Neural progenitor cell (in vitro differentiated cells): ENCODE data around the gene SYMPK. TPM values are rescaled to one million over a fixed set of nuclear protein-coding genes. Genes with fewer than 3 reads are reported as not detected.

Source experiments
- DNase-seq: peaks from one replicate; pipeline ENCODE4 v3.0.0-alpha.2; 2016; ENCODE audit warnings: low spot score
- H2AFZ ChIP-seq: fragments of 200-600 bp; sonication (generic); replicated peaks from 2 replicates; pipeline ENCODE4 v1.6.1; 2016; ENCODE audit warnings: antibody characterized with exemption
- H3F3A ChIP-seq: fragments of 200-600 bp; sonication (generic); 2 replicates; pipeline ENCODE4 v1.6.1; 2016; ENCODE audit warnings: antibody characterized with exemption, low read depth
- H3K27ac ChIP-seq: fragments of 200-600 bp; sonication (generic); 2 replicates; pipeline ENCODE4 v1.5.1; 2016; ENCODE audit warnings: mild to moderate bottlenecking
- H3K27me3 ChIP-seq: fragments of 200-600 bp; sonication (generic); 2 replicates; pipeline ENCODE4 v1.6.1; 2016; ENCODE audit warnings: mild to moderate bottlenecking, moderate library complexity
- H3K36me3 ChIP-seq: fragments of 200-600 bp; sonication (generic); 2 replicates; pipeline ENCODE4 v1.5.1; 2016
- H3K4me1 ChIP-seq: fragments of 200-600 bp; sonication (generic); 2 replicates; pipeline ENCODE4 v1.6.1; 2016; ENCODE audit warnings: mixed run types
- H3K4me2 ChIP-seq: fragments of 200-600 bp; sonication (generic); 2 replicates; pipeline ENCODE4 v1.6.1; 2016
- H3K4me3 ChIP-seq: fragments of 200-600 bp; sonication (generic); 2 replicates; pipeline ENCODE4 v1.5.1; 2016
- H3K79me2 ChIP-seq: fragments of 200-600 bp; sonication (generic); 2 replicates; pipeline ENCODE4 v1.6.1; 2016; ENCODE audit warnings: low read depth
- H3K9ac ChIP-seq: fragments of 200-600 bp; sonication (generic); 2 replicates; pipeline ENCODE4 v1.6.1; 2016
- H3K9me3 ChIP-seq: fragments of 200-600 bp; sonication (generic); 2 replicates; pipeline ENCODE4 v1.5.1; 2016; ENCODE audit warnings: low read depth
- H4K20me1 ChIP-seq: fragments of 200-600 bp; sonication (generic); 2 replicates; pipeline ENCODE4 v1.6.1; 2016; ENCODE audit warnings: low read depth
- H3K27ac Mint-ChIP-seq: 3 replicates; pipeline ENCODE4 v1.8.0; 2021; ENCODE audit warnings: mixed read lengths
- H3K27me3 Mint-ChIP-seq: 2 replicates; pipeline ENCODE4 v1.8.0; 2022; ENCODE audit warnings: low read depth, mild to moderate bottlenecking, inconsistent platforms, moderate library complexity, mixed read lengths; ENCODE audit not compliant: insufficient read depth
- H3K36me3 Mint-ChIP-seq: 3 replicates; pipeline ENCODE4 v1.8.0; 2021; ENCODE audit warnings: mixed read lengths
- H3K4me1 Mint-ChIP-seq: 3 replicates; pipeline ENCODE4 v1.8.0; 2021; ENCODE audit warnings: mixed read lengths
- H3K4me3 Mint-ChIP-seq: 3 replicates; pipeline ENCODE4 v1.8.0; 2021; ENCODE audit warnings: mild to moderate bottlenecking, moderate library complexity, mixed read lengths
- H3K9me3 Mint-ChIP-seq: 3 replicates; pipeline ENCODE4 v1.8.0; 2020; ENCODE audit warnings: mixed read lengths
- CTCF ChIP-seq: fragments of 200-600 bp; sonication (generic); IDR thresholded peaks from 2 replicates; pipeline ENCODE4 v1.5.1; 2017; ENCODE audit warnings: antibody characterized with exemption, mild to moderate bottlenecking
- EZH2 ChIP-seq: fragments of 200-600 bp; sonication (generic); IDR thresholded peaks from 2 replicates; pipeline ENCODE4 v1.6.1; 2017; ENCODE audit warnings: antibody characterized with exemption, mild to moderate bottlenecking, moderate library complexity
- EZH2phosphoT487 ChIP-seq: fragments of 200-600 bp; sonication (generic); IDR thresholded peaks from 2 replicates; pipeline ENCODE4 v1.6.1; 2017; ENCODE audit warnings: antibody characterized with exemption
- total RNA-seq: library from RNA; depleted of rRNA; stranded (reverse); fragments of >200 nt; gene quantifications from 2 replicates; pipeline ENCODE4 v1.2.3, GENCODE V29; 2015; ENCODE audit warnings: low replicate concordance

Gene SYMPK
- total RNA-seq, 1 donor from 2014 or later: 38.3 TPM

DNA sequence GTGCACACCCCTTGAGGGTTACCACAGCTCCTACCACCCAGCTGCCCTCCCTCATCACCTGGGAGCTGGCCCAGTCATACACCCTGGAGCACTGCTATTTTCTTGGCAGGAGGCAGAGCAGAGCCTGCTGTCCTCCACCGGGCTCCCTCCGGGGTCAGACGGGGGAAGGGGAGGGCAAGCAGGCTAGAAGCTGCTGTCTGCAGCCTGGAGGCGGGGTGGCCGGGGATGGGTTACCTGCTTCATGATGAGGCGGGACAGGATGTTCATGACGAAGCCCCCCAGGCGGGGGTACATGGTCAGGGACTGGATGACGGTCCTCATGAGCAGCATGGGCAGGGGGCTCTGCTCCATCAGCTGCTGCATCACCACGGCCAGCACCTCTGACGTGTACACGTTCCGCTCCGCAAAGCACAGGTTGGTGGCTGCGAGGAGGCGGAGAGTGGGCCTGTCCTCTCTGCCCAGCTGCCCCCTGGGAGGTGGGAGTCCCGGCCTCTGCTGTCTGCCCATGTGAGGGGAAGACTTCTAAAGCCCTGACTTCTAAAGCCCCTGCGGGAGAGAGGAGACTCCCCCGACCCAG, 45.1 kb downstream of the SYMPK start:
- Mint-ChIP-seq H3K9me3 (no peaks in the 10 kb centered on the region), H3K36me3 (peaks cover 11% of the 10 kb centered on the region), H3K4me1 (peaks cover 11% of the 10 kb centered on the region), H3K27ac (no peak overlapping the region), H3K4me3 (peak overlapping the region; percentile 75), H3K27me3 (peaks cover 2% of the 10 kb centered on the region)
- Histone ChIP-seq H3K4me1 (peaks cover 23% of the 10 kb centered on the region), H3F3A (peaks cover 48% of the 10 kb centered on the region), H3K9me3 (no peaks in the 10 kb centered on the region), H2AFZ (no peak overlapping the region), H3K4me3 (no peak overlapping the region), H3K79me2 (no peaks in the 10 kb centered on the region), H3K4me2 (peak overlapping the region; percentile 3), H3K27me3 (peaks cover 12% of the 10 kb centered on the region), H3K27ac (peak overlapping the region; percentile 53), H3K36me3 (no peaks in the 10 kb centered on the region), H4K20me1 (peaks cover 20% of the 10 kb centered on the region), H3K9ac (no peak overlapping the region)
- peak; percentile 32 for DNase-seq
- TF ChIP-seq CTCF (no peak), EZH2 (no peak), EZH2phosphoT487 (no peak)

DNA sequence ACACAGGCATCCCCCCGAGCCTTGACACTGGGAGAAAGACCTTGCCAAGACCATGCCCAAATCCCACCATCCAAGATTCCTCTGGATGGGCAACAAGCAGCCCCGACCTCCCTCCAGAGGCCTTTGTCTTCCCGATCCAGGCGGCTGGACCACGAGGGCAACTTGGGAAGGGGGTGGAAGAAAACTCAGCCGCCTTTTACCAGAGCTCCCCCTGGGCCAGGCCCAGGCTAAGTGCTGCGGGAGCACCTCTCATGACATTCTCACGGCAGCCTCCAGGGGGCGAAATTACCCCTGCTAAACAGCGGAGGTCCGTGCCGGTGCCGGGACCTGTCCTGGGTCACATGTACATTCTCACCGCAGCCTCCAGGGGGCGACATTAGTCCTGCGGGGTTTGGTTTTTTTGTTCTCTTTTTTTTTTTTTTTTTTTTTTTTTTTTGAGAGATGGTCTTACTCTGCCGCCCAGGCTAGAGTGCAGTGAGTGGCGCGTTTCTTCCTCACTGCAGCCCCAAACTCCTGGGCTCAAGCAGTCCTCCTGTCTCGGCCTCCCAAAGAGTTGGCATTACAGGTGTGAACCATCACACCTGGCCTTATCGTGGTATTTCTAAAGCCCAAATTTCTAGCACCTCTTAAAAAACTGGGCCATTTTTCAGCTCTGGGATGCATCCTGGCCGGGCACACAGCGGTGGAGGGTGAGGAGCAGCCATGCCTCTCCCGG, 45.8 kb downstream of the SYMPK start:
- Histone ChIP-seq H3K9ac (no peak overlapping the region), H3K36me3 (no peaks in the 10 kb centered on the region), H3K9me3 (no peaks in the 10 kb centered on the region), H3K27me3 (peaks cover 12% of the 10 kb centered on the region), H3K79me2 (no peaks in the 10 kb centered on the region), H4K20me1 (peaks cover 20% of the 10 kb centered on the region), H3K4me3 (no peak overlapping the region), H3K27ac (peak overlapping the region; percentile 53), H3F3A (peaks cover 53% of the 10 kb centered on the region), H3K4me2 (peak overlapping the region; percentile 85), H2AFZ (no peak overlapping the region), H3K4me1 (peaks cover 23% of the 10 kb centered on the region)
- DNase-seq: peak; percentile 97
- Mint-ChIP-seq H3K27ac (peak overlapping the region; percentile 25), H3K4me1 (peaks cover 11% of the 10 kb centered on the region), H3K36me3 (peaks cover 11% of the 10 kb centered on the region), H3K27me3 (peaks cover 4% of the 10 kb centered on the region), H3K9me3 (no peaks in the 10 kb centered on the region), H3K4me3 (peak overlapping the region; percentile 75)
- TF ChIP-seq EZH2: no peak
- TF ChIP-seq CTCF: peak; percentile 94

- Mint-ChIP-seq H3K27me3 (peaks cover 4% of the 10 kb centered on the region), H3K27ac (no peak overlapping the region), H3K9me3 (no peaks in the 10 kb centered on the region), H3K4me3 (peak overlapping the region; percentile 91), H3K36me3 (peaks cover 11% of the 10 kb centered on the region), H3K4me1 (peaks cover 11% of the 10 kb centered on the region)
- peak overlapping the region; percentile 44 for H3K4me3 ChIP-seq
- H4K20me1 ChIP-seq: peaks cover 20% of the 10 kb centered on the region
- peaks cover 56% of the 10 kb centered on the region for H3F3A ChIP-seq
- no peak for TF ChIP-seq CTCF
- no peak for TF ChIP-seq EZH2
- no peak for TF ChIP-seq EZH2phosphoT487
- no peak overlapping the region for H3K27ac ChIP-seq
- H3K9ac ChIP-seq: no peak overlapping the region
- no peak overlapping the region for H2AFZ ChIP-seq
- H3K27me3 ChIP-seq: peaks cover 12% of the 10 kb centered on the region
- H3K4me2 ChIP-seq: peak overlapping the region; percentile 85
- H3K4me1 ChIP-seq: peaks cover 23% of the 10 kb centered on the region
- DNase-seq: peak; percentile 14
- no peaks in the 10 kb centered on the region for H3K36me3 ChIP-seq
- no peaks in the 10 kb centered on the region for H3K9me3 ChIP-seq
- H3K79me2 ChIP-seq: no peaks in the 10 kb centered on the region
Measured at GRCh38 chr19:45816236-45817009, 46.5 kb downstream of the SYMPK start.
